Panc1 (cell line): ENCODE data around the gene FRY. TPM values are rescaled to one million over a fixed set of nuclear protein-coding genes. Genes with fewer than 3 reads are reported as not detected.

Experiments used
- ATAC-seq: fragments of 200-7000 bp; cut with Tn5 transposase; 2 replicates; pipeline ENCODE4 v1.9.1; 2020; ENCODE audit warnings: mild to moderate bottlenecking, moderate library complexity
- BruUV-seq: library from RNA; stranded (reverse); fragments of 400-500 nt; replicated peaks from 2 replicates; lab custom pipeline; 2021; lab: Mats Ljungman, UMichigan
- CTCF ChIA-PET: fragments of 300-600 bp; sonication (Branson Sonifier 250); formaldehyde crosslinking; loops from one replicate; lab custom pipeline; 2022; ENCODE audit warnings: antibody characterized with exemption; lab: Charles Lee
- POLR2A ChIA-PET: fragments of 300-600 bp; sonication (Branson Sonifier 250); formaldehyde crosslinking; loops from one replicate; lab custom pipeline; 2022; ENCODE audit warnings: antibody characterized with exemption; lab: Charles Lee
- DNase-seq: peaks from one replicate; pipeline ENCODE4 v3.0.0-alpha.2; 2010; ENCODE audit warnings: low read depth, low spot score
- H3K27ac ChIP-seq: 2 replicates; pipeline ENCODE4 v1.5.1; 2011; ENCODE audit warnings: mild to moderate bottlenecking, low read length, inconsistent platforms
- H3K27me3 ChIP-seq: fragments of 200-500 bp; sonication (Bioruptor generic); 2 replicates; pipeline ENCODE4 v1.6.0; 2014; ENCODE audit warnings: low read length, inconsistent platforms; ENCODE audit not compliant: control insufficient read depth, insufficient read depth
- H3K36me3 ChIP-seq: fragments of 200-500 bp; sonication (Bioruptor generic); 2 replicates; pipeline ENCODE4 v1.5.1; 2014; ENCODE audit warnings: inconsistent platforms, mild to moderate bottlenecking, low read length, moderate library complexity; ENCODE audit not compliant: control insufficient read depth, insufficient read depth
- H3K4me1 ChIP-seq: 2 replicates; pipeline ENCODE4 v1.5.1; 2011; ENCODE audit warnings: inconsistent platforms, mild to moderate bottlenecking, low read length, moderate library complexity; ENCODE audit not compliant: control insufficient read depth, insufficient read depth
- H3K4me3 ChIP-seq, 2 experiments: 2 replicates each; pipeline ENCODE4 v1.5.1; 2011 to 2012; ENCODE audit warnings: low read depth in 2 of 2, low read length in 2 of 2, mild to moderate bottlenecking in 2 of 2, inconsistent platforms in 1 of 2, moderate library complexity in 1 of 2
- H3K9me3 ChIP-seq: fragments of 200-500 bp; sonication (Bioruptor generic); 2 replicates; pipeline ENCODE4 v1.5.1; 2014; ENCODE audit warnings: low read depth, mild to moderate bottlenecking, inconsistent platforms, low read length, moderate library complexity; ENCODE audit not compliant: control insufficient read depth, insufficient read depth
- POLR2AphosphoS5 ChIP-seq: IDR thresholded peaks from 2 replicates; pipeline ENCODE4 v1.6.1; 2012; ENCODE audit warnings: mild to moderate bottlenecking, low read depth, low read length, moderate library complexity
- REST ChIP-seq, 2 experiments: IDR thresholded peaks; 2 replicates each; pipeline ENCODE4 v1.6.1; 2011 to 2012; ENCODE audit warnings: low read depth in 2 of 2, control low read depth in 1 of 2, low read length in 1 of 2, mild to moderate bottlenecking in 1 of 2, moderate library complexity in 1 of 2; ENCODE audit not compliant: insufficient read depth in 1 of 2
- SIN3A ChIP-seq: IDR thresholded peaks from 2 replicates; pipeline ENCODE4 v1.6.1; 2012; ENCODE audit warnings: low read depth, mild to moderate bottlenecking, low read length, moderate library complexity, borderline replicate concordance; ENCODE audit not compliant: insufficient read depth
- TCF7L2 ChIP-seq: IDR thresholded peaks from 2 replicates; pipeline ENCODE4 v1.6.1; 2011; ENCODE audit warnings: mild to moderate bottlenecking, low read depth, low read length, inconsistent platforms
- in situ Hi-C: cut with HindIII; loops from 2 replicates; pipeline ENCODE4 v1.10.0; 2016; ENCODE audit warnings: low sequenced_read_pairs, low pct_unique_long_range_greater_than_20kb
- intact Hi-C: fragments of 100-400 bp; cut with micrococcal nuclease; formaldehyde crosslinking; loops from one replicate; pipeline ENCODE4 v1.10.0; 2022; ENCODE audit not compliant: unreplicated experiment
- total RNA-seq: library from RNA; stranded (reverse); gene quantifications from one replicate; pipeline ENCODE4 v1.2.1, GENCODE V29; 2021; ENCODE audit not compliant: unreplicated experiment
- TF ChIP-seq, protein P1 (sequence below): fragments of 450-650 bp; IDR thresholded peaks from 2 replicates; pipeline ENCODE4 v1.5.1; 2017; ENCODE audit warnings: mild to moderate bottlenecking

Gene FRY
- total RNA-seq, 1 experiment from 2014 or later: 0.18 TPM

DNA sequence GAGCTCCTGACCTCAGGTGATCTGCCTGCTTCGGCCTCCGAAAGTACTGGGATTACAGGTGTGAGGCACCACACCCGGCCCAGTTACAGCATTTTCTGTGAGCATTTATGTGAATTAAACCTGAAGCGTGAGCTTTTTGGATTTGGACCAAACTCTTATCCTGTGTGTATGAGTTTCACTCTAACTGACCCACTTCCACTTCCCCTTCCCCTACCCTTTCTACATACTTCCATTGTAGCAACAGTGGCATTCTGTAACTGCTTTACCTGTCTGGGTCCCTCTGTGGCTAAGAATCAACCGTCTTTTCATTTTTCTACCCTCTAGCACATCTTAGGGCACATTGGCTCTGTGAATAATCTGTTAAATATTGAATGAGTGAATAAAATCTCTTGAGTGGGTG, 16.2 kb downstream of the FRY start:
- intact Hi-C loops: no loop called here
- Histone ChIP-seq H3K4me1 (no peaks in the 10 kb centered on the region), H3K9me3 (no peaks in the 10 kb centered on the region), H3K27me3 (no peaks in the 10 kb centered on the region), H3K36me3 (no peaks in the 10 kb centered on the region), H3K4me3 (no peak overlapping the region), H3K27ac (no peak overlapping the region)
- no TSS peak for BruUV-seq
- ChIA-PET POLR2A (no interaction called here), CTCF (no interaction called here)
- DNase-seq: no peak
- in situ Hi-C loops: no loop called here
- TF ChIP-seq TCF7L2: no peak
- no peak for TF ChIP-seq POLR2AphosphoS5
- no peak for TF ChIP-seq SIN3A
- no peak for TF ChIP-seq REST (IDR thresholded peaks at IDR 0.05; ENCODE audit: insufficient read depth in 1 of 2, low read depth in 2 of 2, low read length in 1 of 2)
- TF ChIP-seq, protein P1, sequence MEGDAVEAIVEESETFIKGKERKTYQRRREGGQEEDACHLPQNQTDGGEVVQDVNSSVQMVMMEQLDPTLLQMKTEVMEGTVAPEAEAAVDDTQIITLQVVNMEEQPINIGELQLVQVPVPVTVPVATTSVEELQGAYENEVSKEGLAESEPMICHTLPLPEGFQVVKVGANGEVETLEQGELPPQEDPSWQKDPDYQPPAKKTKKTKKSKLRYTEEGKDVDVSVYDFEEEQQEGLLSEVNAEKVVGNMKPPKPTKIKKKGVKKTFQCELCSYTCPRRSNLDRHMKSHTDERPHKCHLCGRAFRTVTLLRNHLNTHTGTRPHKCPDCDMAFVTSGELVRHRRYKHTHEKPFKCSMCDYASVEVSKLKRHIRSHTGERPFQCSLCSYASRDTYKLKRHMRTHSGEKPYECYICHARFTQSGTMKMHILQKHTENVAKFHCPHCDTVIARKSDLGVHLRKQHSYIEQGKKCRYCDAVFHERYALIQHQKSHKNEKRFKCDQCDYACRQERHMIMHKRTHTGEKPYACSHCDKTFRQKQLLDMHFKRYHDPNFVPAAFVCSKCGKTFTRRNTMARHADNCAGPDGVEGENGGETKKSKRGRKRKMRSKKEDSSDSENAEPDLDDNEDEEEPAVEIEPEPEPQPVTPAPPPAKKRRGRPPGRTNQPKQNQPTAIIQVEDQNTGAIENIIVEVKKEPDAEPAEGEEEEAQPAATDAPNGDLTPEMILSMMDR: no peak
- no peak for ATAC-seq

DNA sequence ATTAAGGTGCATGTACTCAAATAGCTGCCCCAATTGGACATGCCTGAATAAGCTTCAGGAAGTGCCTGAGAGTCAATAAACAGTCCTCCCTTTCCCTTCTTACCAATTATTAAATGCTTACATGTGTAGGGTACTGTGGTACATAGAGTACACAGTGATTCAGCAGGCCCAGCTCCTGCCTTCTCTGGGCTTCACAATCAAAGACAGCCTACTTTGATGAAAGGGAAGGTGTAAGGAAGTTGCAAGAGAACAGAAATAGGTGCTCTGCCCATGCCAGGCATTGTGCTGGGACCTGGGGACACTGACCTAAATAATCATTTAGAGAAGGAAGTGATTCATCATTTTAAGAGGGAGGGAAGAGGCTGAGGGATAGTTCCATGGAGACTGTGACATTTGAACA, 17.2 kb downstream of the FRY start:
- DNase-seq: no peak
- CTCF ChIA-PET: no interaction called here
- POLR2A ChIA-PET: no interaction called here
- Histone ChIP-seq H3K27me3 (no peaks in the 10 kb centered on the region), H3K36me3 (no peaks in the 10 kb centered on the region), H3K27ac (no peak overlapping the region), H3K4me3 (no peak overlapping the region), H3K4me1 (no peaks in the 10 kb centered on the region), H3K9me3 (no peaks in the 10 kb centered on the region)
- intact Hi-C loops: no loop called here
- BruUV-seq: no TSS peak
- TF ChIP-seq TCF7L2: no peak
- TF ChIP-seq, protein P1: no peak
- TF ChIP-seq POLR2AphosphoS5: no peak
- TF ChIP-seq SIN3A: no peak
- no peak for TF ChIP-seq REST (IDR thresholded peaks at IDR 0.05; ENCODE audit: insufficient read depth in 1 of 2, low read depth in 2 of 2, low read length in 1 of 2)
- in situ Hi-C loops: no loop called here
- no peak for ATAC-seq
